H1 (cell line): ENCODE data around the gene ZNF284. TPM values are rescaled to one million over a fixed set of nuclear protein-coding genes. Genes with fewer than 3 reads are reported as not detected.

Experiments used
- CTCF ChIA-PET: fragments of 300-600 bp; sonication (Branson Sonifier 250); formaldehyde crosslinking; loops from one replicate; lab custom pipeline; 2021; ENCODE audit not compliant: partially characterized antibody; lab: Charles Lee
- POLR2A ChIA-PET: fragments of 300-600 bp; sonication (Branson Sonifier 250); formaldehyde crosslinking; loops from one replicate; lab custom pipeline; 2021; ENCODE audit warnings: inconsistent platforms; ENCODE audit not compliant: partially characterized antibody; lab: Charles Lee
- DNase-seq, 2 experiments: peaks; one replicate each; pipeline versions ENCODE4 v3.0.0 to v3.0.0-alpha.2; 2010 to 2022; ENCODE audit warnings: low spot score in 2 of 2, low read depth in 1 of 2, mixed read lengths in 1 of 2
- FAIRE-seq: peaks from 2 replicates; lab custom pipeline; 2011; peaks lifted over from hg19 to GRCh38; lab: Jason Lieb, UNC
- H2AFZ ChIP-seq: 2 replicates; pipeline ENCODE4 v1.8.1; 2012; ENCODE audit warnings: low read length, inconsistent platforms
- H2AK5ac ChIP-seq: 2 replicates; pipeline ENCODE4 v1.6.1; 2013; ENCODE audit warnings: low read depth, low read length
- H2BK120ac ChIP-seq: replicated peaks from 2 replicates; pipeline ENCODE3; 2013; ENCODE audit warnings: low read depth, low read length, inconsistent platforms
- H2BK12ac ChIP-seq: 2 replicates; pipeline ENCODE4 v1.6.1; 2013; ENCODE audit warnings: low read depth, low read length
- H2BK15ac ChIP-seq: 2 replicates; pipeline ENCODE4 v1.6.1; 2013; ENCODE audit warnings: low read length
- H2BK20ac ChIP-seq: 2 replicates; pipeline ENCODE4 v1.6.1; 2013; ENCODE audit warnings: low read length
- H2BK5ac ChIP-seq: 2 replicates; pipeline ENCODE4 v1.6.1; 2013; ENCODE audit warnings: low read depth, low read length
- H3K14ac ChIP-seq: 2 replicates; pipeline ENCODE4 v1.6.1; 2013; ENCODE audit warnings: inconsistent platforms; ENCODE audit not compliant: insufficient read length
- H3K18ac ChIP-seq: 2 replicates; pipeline ENCODE4 v1.6.1; 2013; ENCODE audit warnings: low read length; ENCODE audit errors: extremely low read depth
- H3K23ac ChIP-seq: 2 replicates; pipeline ENCODE4 v1.6.1; 2013; ENCODE audit warnings: inconsistent platforms; ENCODE audit not compliant: insufficient read length
- H3K23me2 ChIP-seq: 2 replicates; pipeline ENCODE4 v1.6.1; 2013; ENCODE audit warnings: low read depth, low read length
- H3K27ac ChIP-seq: 2 replicates; pipeline ENCODE4 v1.6.1; 2011; ENCODE audit warnings: low read depth, low read length, inconsistent platforms
- H3K27me3 ChIP-seq, 4 experiments: replicated peaks in 1 of 4; 1 replicate in 1 of 4; 2 replicates in 3 of 4; pipeline versions ENCODE4 v1.6.1 to v1.8.1; 2011 to 2013; ENCODE audit warnings: low read length in 3 of 4, mild to moderate bottlenecking in 3 of 4, inconsistent platforms in 2 of 4, mixed read lengths in 2 of 4, moderate library complexity in 1 of 4; ENCODE audit not compliant: control insufficient read depth in 3 of 4, insufficient read depth in 3 of 4; ENCODE audit errors: extremely low read depth in 1 of 4
- H3K36me3 ChIP-seq, 4 experiments: 2 replicates each; pipeline versions ENCODE4 v1.6.1 to v1.8.1; 2011 to 2013; ENCODE audit warnings: mild to moderate bottlenecking in 4 of 4, low read length in 3 of 4, moderate library complexity in 2 of 4, control low read depth in 1 of 4, inconsistent platforms in 1 of 4; ENCODE audit not compliant: insufficient read depth in 4 of 4, control insufficient read depth in 2 of 4
- H3K4ac ChIP-seq: replicated peaks from 2 replicates; pipeline ENCODE3; 2013; ENCODE audit warnings: low read length, low read depth, mixed read lengths, inconsistent platforms; ENCODE audit not compliant: insufficient read length
- H3K4me1 ChIP-seq, 4 experiments: replicated peaks in 1 of 4; 1 replicate in 1 of 4; 2 replicates in 3 of 4; pipeline versions ENCODE4 v1.6.1 to v1.8.1; 2011 to 2013; ENCODE audit warnings: low read length in 3 of 4, inconsistent platforms in 2 of 4, mixed read lengths in 1 of 4; ENCODE audit not compliant: insufficient read depth in 4 of 4, control insufficient read depth in 3 of 4
- H3K4me2 ChIP-seq, 2 experiments: 2 replicates each; pipeline versions ENCODE4 v1.6.1 to v1.8.1; 2011 to 2013; ENCODE audit warnings: low read depth in 2 of 2, low read length in 2 of 2, control low read depth in 1 of 2, inconsistent platforms in 1 of 2, mild to moderate bottlenecking in 1 of 2; ENCODE audit not compliant: insufficient read depth in 1 of 2
- H3K4me3 ChIP-seq, 4 experiments: fragments of 200-600, 300-600 bp in 1 of 4; sonication (generic), shearing (Covaris generic), sonication (Bioruptor Twin) in 1 of 4; 2 replicates each; pipeline versions ENCODE4 v1.5.1 to v1.8.1; 2011 to 2016; ENCODE audit warnings: low read length in 4 of 4, low read depth in 3 of 4, control low read depth in 2 of 4, inconsistent platforms in 2 of 4, mild to moderate bottlenecking in 2 of 4, mixed read lengths in 1 of 4, moderate library complexity in 1 of 4; ENCODE audit not compliant: insufficient read depth in 2 of 4; ENCODE audit errors: extremely low read depth in 1 of 4
- H3K56ac ChIP-seq: replicated peaks from 2 replicates; pipeline ENCODE3; 2013; ENCODE audit warnings: low read depth, mild to moderate bottlenecking, mixed read lengths, low read length, inconsistent platforms; ENCODE audit not compliant: insufficient read length
- H3K79me1 ChIP-seq: 2 replicates; pipeline ENCODE4 v1.6.1; 2013; ENCODE audit warnings: low read depth, low read length, control low read depth
- H3K79me2 ChIP-seq, 2 experiments: 2 replicates each; pipeline versions ENCODE4 v1.6.1 to v1.8.1; 2012 to 2013; ENCODE audit warnings: low read length in 2 of 2, mild to moderate bottlenecking in 2 of 2, inconsistent platforms in 1 of 2; ENCODE audit not compliant: insufficient read depth in 2 of 2, control insufficient read depth in 1 of 2
- H3K9ac ChIP-seq, 4 experiments: replicated peaks in 1 of 4; 1 replicate in 1 of 4; 2 replicates in 3 of 4; pipeline versions ENCODE4 v1.6.1 to v1.8.1; 2011 to 2013; ENCODE audit warnings: low read depth in 3 of 4, low read length in 3 of 4, control low read depth in 2 of 4, mild to moderate bottlenecking in 2 of 4, moderate library complexity in 2 of 4, inconsistent platforms in 1 of 4; ENCODE audit errors: extremely low read depth in 1 of 4
- H3K9me3 ChIP-seq, 2 experiments: 2 replicates each; pipeline versions ENCODE4 v1.6.1 to v1.8.1; 2012 to 2013; ENCODE audit warnings: mild to moderate bottlenecking in 2 of 2, moderate library complexity in 2 of 2, control low read depth in 1 of 2, inconsistent platforms in 1 of 2, low read depth in 1 of 2, low read length in 1 of 2, mixed read lengths in 1 of 2; ENCODE audit not compliant: insufficient read depth in 2 of 2
- H4K20me1 ChIP-seq, 2 experiments: replicated peaks in 1 of 2; 2 replicates each; pipeline versions ENCODE3 to v1.8.1; 2011 to 2013; ENCODE audit warnings: inconsistent platforms in 2 of 2, low read length in 2 of 2, mild to moderate bottlenecking in 1 of 2; ENCODE audit not compliant: insufficient read depth in 2 of 2, control insufficient read depth in 1 of 2
- H4K5ac ChIP-seq: 2 replicates; pipeline ENCODE4 v1.6.1; 2013; ENCODE audit warnings: low read length, low read depth, mixed read lengths, inconsistent platforms; ENCODE audit not compliant: insufficient read length
- H4K8ac ChIP-seq: 2 replicates; pipeline ENCODE4 v1.8.0; 2013; ENCODE audit warnings: mild to moderate bottlenecking, moderate library complexity, low read length, inconsistent platforms; ENCODE audit not compliant: insufficient read depth; ENCODE audit errors: extremely low read depth
- H4K91ac ChIP-seq: replicated peaks from 2 replicates; pipeline ENCODE3; 2013; ENCODE audit warnings: low read length, mixed read lengths, inconsistent platforms; ENCODE audit not compliant: insufficient read length
- CTBP2 ChIP-seq: IDR thresholded peaks from 2 replicates; pipeline ENCODE4 v1.7.0; 2011; ENCODE audit warnings: borderline replicate concordance, mild to moderate bottlenecking, moderate library complexity, mixed read lengths, low read length; ENCODE audit not compliant: insufficient read depth, insufficient read length
- EGR1 ChIP-seq: IDR thresholded peaks from 2 replicates; pipeline ENCODE4 v1.6.1; 2011; ENCODE audit warnings: low read depth, low read length, borderline replicate concordance
- WGBS, 2 experiments: shearing (Covaris generic) in 1 of 2; methylation state at CpG; one replicate each; pipeline versions ENCODE4 v1.1.6 to v1.1.7; 2013 to 2015; ENCODE audit warnings: low lambda C conversion rate in 2 of 2, mixed read lengths in 2 of 2, inconsistent platforms in 1 of 2, low coverage in 1 of 2, missing lambda C conversion rate in 1 of 2; ENCODE audit not compliant: insufficient replicate concordance in 2 of 2, insufficient coverage in 1 of 2, insufficient read length in 1 of 2; ENCODE audit errors: extremely low coverage in 1 of 2, missing lambda C conversion rate in 1 of 2; 5-methylcytosine and 5-hydroxymethylcytosine counted together
- polyA plus RNA-seq, 7 experiments: library from polyadenylated mRNA; depleted of rRNA in 3 of 7; stranded (reverse) in 5 of 7; unstranded in 2 of 7; fragments of >200 nt in 5 of 7; fragments of 200-250 nt in 2 of 7; gene quantifications; 1 replicate in 5 of 7; 2 replicates in 1 of 7; 4 replicates in 1 of 7; pipeline versions ENCODE4 v1.2.1 to v1.2.3, GENCODE V29; 2011 to 2013; ENCODE audit warnings: missing spikeins in 2 of 7, mixed read lengths in 2 of 7
- total RNA-seq: library from RNA; stranded (reverse); fragmentation: NEBNext Ultra II Directional; extraction: Animal tissue kit (Norgen Biotek cat#: 25700); gene quantifications from 2 replicates; pipeline ENCODE4 v1.2.1, GENCODE V29; 2021

The ZNF284 gene
- total and polyA plus RNA-seq, 2 of the 8 experiments (the other 6 are each of a cell fraction or from before 2014, with no cell fraction given), result 1.1 to 3.4 TPM

GRCh38 chr19:44026622-44027021 is 45.3 kb upstream of the ZNF284 start:
- peaks cover 4% of the 10 kb centered on the region for H3K79me1 ChIP-seq
- H2BK12ac ChIP-seq, result no peak overlapping the region
- H3K4me1 ChIP-seq, result no peaks in the 10 kb centered on the region
- H2BK15ac ChIP-seq, result no peak overlapping the region
- H3K4me2 ChIP-seq, result no peak overlapping the region; a peak in 1 of 4 replicates
- H2AK5ac ChIP-seq, result no peak overlapping the region
- CTCF ChIA-PET, result no interaction called here
- H3K4me3 ChIP-seq, result no peak overlapping the region
- no peak overlapping the region for H3K23ac ChIP-seq
- FAIRE-seq (no peak), DNase-seq (no peak)
- no peak overlapping the region for H3K18ac ChIP-seq
- peaks cover 4% of the 10 kb centered on the region; the same call in 1 of the 2 replicates for H3K23me2 ChIP-seq
- H3K14ac ChIP-seq, result no peak overlapping the region
- H2BK20ac ChIP-seq, result no peak overlapping the region
- no peak for TF ChIP-seq EGR1
- TF ChIP-seq CTBP2, result no peak
- H3K36me3 ChIP-seq, result peaks cover 4 to 43% (median 26%) of the 10 kb centered on the region in 4 experiments; a peak in 6 of 8 replicates
- no peak overlapping the region for H4K91ac ChIP-seq
- no peak overlapping the region for H3K4ac ChIP-seq
- POLR2A ChIA-PET, result interaction anchor here (2.1 kb wide), 1 partner anchor 25 kb away, joined by 11 read pairs; the partner anchor contains the start of gene ZNF223
- 93% methylated on average over 6 of the region's 6 CpGs; no CpG with 5 or more reads in 1 of the 2 experiments for WGBS, 2 experiments
- no peak overlapping the region for H3K9ac ChIP-seq
- H2BK120ac ChIP-seq, result no peak overlapping the region
- H4K5ac ChIP-seq, result no peak overlapping the region
- peaks cover 0 to 4% of the 10 kb centered on the region in 2 experiments; a peak in 2 of 4 replicates for H3K79me2 ChIP-seq
- H4K8ac ChIP-seq, result no peak overlapping the region
- H2BK5ac ChIP-seq, result no peak overlapping the region
- no peak overlapping the region for H3K56ac ChIP-seq
- peaks cover 6 to 13% of the 10 kb centered on the region in 2 experiments for H3K9me3 ChIP-seq
- no peak overlapping the region for H3K27ac ChIP-seq
- H3K27me3 ChIP-seq, result no peaks in the 10 kb centered on the region
- no peak overlapping the region for H2AFZ ChIP-seq
- no peaks in the 10 kb centered on the region for H4K20me1 ChIP-seq
